AG09309 (cell line): Measurements from ENCODE around the gene OR5AL1.

ENCODE experiments used
- DNase-seq: peaks from one replicate; pipeline ENCODE4 v3.0.0-alpha.2; 2010; ENCODE audit warnings: low read depth
- H3K4me3 ChIP-seq: 2 replicates; pipeline ENCODE4 v1.5.1; 2011; ENCODE audit warnings: mild to moderate bottlenecking, low read depth, low read length, moderate library complexity; ENCODE audit not compliant: control insufficient read depth
- CTCF ChIP-seq: IDR thresholded peaks from 2 replicates; pipeline ENCODE4 v1.5.1; 2011; ENCODE audit warnings: mild to moderate bottlenecking, low read depth, low read length, inconsistent platforms; ENCODE audit not compliant: insufficient read depth, control insufficient read depth; ENCODE audit errors: missing control alignments

Gene OR5AL1

GRCh38 chr11:56410801-56411200 is 1.7 kb upstream of the OR5AL1 start:
- H3K4me3 ChIP-seq = no peak overlapping the region
- no peak for TF ChIP-seq CTCF
- DNase-seq = no peak

GRCh38 chr11:56453521-56453920 is 41.0 kb downstream of the OR5AL1 start:
- TF ChIP-seq CTCF = no peak
- H3K4me3 ChIP-seq = no peak overlapping the region

GRCh38 chr11:56457076-56457475 is 44.6 kb downstream of the OR5AL1 start:
- DNase-seq = no peak
- no peak for TF ChIP-seq CTCF
- no peak overlapping the region for H3K4me3 ChIP-seq

More at GRCh38 chr11:56453521-56453920, 41.0 kb downstream of the OR5AL1 start:
- DNase-seq = no peak
